Raji (cell line): Measurements from ENCODE around the gene HERC2.

Experiments
- POLR2A ChIP-seq: IDR thresholded peaks from 2 replicates; pipeline ENCODE4 v1.6.1; 2011; ENCODE audit warnings: low read depth, low read length, control low read depth; ENCODE audit not compliant: insufficient read depth

The HERC2 gene

GRCh38 chr15:28131946-28132345, 190.0 kb downstream of the HERC2 start:
- no peak for TF ChIP-seq POLR2A

DNA sequence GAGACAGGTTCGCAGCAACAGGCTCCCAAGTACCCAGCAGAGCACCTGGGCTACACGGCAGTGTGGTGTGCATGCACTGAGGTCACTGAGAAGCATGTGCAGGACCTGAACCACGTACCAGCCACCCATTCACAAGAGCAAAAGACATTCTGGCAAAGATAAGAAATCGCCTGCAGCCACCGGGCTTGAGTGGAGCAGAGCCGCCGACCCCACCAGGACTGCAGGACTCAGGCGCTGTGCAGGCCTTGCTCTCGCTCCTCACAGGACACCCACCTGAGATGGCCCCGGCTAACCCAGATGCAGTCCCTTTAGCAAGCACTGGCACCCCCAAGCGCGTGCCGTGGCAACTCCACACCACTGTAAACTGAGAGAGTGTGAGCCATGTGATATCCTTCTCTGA, 190.6 kb downstream of the HERC2 start:
- no peak for TF ChIP-seq POLR2A

GRCh38 chr15:28130651-28131050, 191.3 kb downstream of the HERC2 start:
- no peak for TF ChIP-seq POLR2A

GRCh38 chr15:28129231-28129848, 192.6 kb downstream of the HERC2 start:
- no peak for TF ChIP-seq POLR2A

DNA sequence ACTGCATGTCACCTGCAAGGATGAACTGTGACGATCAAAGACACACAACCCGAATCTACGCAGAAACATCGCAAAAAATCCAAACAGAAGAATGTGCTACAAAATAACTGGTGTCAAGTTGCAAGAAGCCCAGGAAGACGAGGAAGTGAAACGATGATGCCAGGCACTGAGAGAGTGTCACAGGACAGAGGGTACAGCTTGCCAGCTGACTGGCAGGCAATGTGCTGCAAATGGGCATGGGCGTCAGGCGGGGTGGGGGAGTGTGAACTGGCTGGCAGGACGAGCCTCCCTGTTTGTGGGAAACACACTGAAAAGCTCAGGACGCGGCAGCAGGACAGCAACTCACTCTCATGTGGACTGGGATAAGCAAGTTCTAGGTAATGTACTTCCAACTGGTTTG, 193.9 kb downstream of the HERC2 start:
- TF ChIP-seq POLR2A: no peak

GRCh38 chr15:28127036-28127435, 194.9 kb downstream of the HERC2 start:
- TF ChIP-seq POLR2A: no peak

DNA sequence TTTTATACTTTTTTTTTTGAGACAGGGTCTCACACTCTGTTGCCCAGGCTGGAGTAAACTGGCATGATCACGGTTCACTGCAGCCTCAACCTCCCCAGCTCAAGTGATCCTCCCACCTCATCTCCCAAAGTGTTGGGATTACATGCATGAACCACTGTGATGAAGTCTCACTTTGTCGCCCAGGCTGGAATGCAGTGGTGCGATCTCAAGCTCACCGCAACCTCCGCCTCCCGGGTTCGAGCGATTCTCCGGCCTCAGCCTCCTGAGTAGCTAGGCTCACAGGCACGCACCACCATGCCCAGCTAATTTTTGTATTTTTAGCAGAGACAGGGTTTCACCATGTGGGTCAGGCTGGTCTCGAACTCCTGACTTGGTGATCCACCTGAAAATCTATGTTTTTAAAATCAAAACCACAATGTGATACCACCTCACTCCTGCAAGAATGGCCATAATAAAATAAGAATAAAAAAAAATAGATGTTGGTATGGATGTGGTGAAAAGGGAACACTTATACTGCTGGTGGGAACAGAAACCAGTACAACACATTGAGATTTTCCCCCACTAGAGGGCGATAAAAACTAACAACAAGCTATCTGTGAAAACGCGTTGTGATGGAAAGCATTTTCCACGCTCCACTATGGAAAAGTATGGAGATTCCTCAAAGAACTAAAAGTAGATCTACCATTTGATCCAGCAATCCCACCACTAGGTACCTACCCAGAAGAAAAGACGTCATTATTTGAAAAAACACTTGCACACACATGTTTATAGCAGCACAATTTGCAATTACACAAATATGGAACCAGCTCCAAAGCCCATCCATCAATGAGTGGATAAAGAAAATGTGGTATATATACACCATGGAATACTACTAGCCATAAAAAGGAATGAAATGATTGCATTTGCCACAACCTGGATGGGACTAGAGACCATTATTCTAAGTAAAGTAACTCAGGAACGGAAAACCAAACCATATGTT, 196.0 kb downstream of the HERC2 start:
- no peak for TF ChIP-seq POLR2A

DNA sequence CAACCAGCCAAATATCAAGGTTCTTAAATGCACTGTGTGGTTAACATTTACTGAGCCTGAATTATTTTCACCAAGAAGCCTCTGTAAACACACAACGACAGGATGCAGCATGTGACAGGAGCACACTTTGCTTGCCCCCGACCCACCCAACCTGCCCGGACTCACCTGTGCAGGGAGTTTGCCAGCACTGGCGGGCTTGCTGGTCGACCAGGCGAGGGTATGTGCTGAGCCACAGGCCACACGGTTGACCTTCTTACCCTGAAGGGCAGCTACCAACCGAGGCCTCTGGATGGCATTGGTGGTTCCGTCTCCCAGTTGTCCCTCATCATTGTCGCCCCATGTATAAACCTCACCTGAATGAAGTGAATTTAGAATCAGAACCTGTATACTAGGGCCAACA, 197.1 kb downstream of the HERC2 start:
- TF ChIP-seq POLR2A: no peak

DNA sequence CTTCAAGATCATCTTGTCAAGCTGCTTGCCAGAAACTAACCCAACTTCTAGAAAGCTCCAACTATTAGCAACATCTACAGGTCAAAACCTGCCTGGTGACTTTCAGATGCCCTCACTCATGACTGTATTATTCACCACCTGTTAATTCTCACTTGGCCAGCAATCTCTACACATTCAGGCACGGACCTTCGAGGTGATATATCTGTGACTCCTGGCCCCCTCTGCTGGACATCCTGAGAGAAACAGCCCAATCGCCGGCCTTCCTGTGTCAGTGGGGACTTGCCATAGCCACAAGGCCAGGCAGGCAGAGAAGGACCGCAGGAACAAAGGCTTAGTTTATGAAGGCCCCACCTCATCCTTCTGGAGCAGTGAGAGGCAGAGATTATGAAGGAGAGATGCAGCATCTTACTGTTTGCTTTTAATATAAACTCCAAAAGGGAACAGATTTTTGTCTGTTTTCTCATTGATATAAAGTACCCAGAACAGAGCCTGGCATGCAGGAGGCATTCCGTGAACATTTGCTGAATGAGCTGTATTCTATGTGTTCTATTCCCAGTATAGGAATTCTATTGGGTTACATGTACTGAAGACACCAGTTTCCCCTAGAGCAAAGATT, 198.5 kb downstream of the HERC2 start:
- no peak for TF ChIP-seq POLR2A

- no peak for TF ChIP-seq POLR2A
Measured at GRCh38 chr15:28122038-28122949, 199.7 kb downstream of the HERC2 start.

GRCh38 chr15:28120359-28120640, 201.7 kb downstream of the HERC2 start:
- no peak for TF ChIP-seq POLR2A

DNA sequence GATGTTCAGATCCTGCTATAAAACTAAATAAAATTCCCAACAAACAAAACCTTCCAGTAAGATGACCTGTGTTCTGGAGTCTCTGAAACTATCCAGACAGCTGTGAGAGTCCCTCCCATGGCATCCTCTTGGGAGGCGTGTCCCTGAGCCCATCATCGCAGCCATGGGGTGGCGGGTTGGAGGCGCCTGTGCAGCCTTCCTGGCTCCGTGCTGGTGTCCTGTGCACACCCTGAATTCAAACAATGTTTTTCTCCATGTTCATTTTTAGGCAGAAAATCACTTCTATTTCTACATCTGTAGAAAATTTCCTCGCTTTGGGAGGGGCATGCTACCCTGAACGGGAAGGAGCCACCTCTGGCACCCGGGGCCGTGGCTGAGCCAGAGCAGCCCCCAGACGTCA, 203.4 kb downstream of the HERC2 start:
- TF ChIP-seq POLR2A: no peak

DNA sequence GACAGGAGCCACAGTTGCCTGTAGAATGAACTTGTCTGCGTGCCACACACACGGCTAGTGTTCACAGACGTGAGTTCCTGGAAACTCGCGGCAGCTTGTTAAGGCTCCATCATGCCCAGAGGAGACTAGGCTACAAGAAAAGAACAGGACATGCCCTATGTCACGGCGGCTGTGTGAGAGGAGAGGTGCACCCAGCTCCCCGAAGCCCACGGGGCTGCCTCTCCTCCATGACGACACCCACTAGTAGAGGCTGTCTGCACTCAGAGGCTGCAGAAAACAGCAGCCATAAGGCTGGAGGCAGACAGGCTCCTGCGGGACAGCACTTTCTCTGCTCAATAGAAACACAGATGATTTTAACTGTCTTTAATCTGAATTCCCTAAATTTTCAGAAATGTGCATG, 203.9 kb downstream of the HERC2 start:
- TF ChIP-seq POLR2A: no peak

- no peak for TF ChIP-seq POLR2A
Measured at GRCh38 chr15:28117432-28117990, 204.5 kb downstream of the HERC2 start.

- no peak for TF ChIP-seq POLR2A
Measured at GRCh38 chr15:28116521-28117431, 205.2 kb downstream of the HERC2 start.
